Upper lobe of right lung (tissue), 1 donor: ENCODE measurements around the gene ABCC4. TPM values are rescaled to one million over a fixed set of nuclear protein-coding genes. Genes with fewer than 3 reads are reported as not detected.

ENCODE experiments used
- ATAC-seq: fragments of 200-7000 bp; cut with Tn5 transposase; one replicate; pipeline ENCODE4 v1.9.1; 2020; ENCODE audit warnings: mild to moderate bottlenecking, moderate library complexity
- DNase-seq: peaks from one replicate; pipeline ENCODE4 v3.0.0-alpha.2; 2020
- H3K27ac ChIP-seq: fragments of 200-600 bp; one replicate; pipeline ENCODE4 v1.8.0; 2022
- H3K27me3 ChIP-seq: fragments of 200-600 bp; one replicate; pipeline ENCODE4 v1.8.0; 2022; ENCODE audit warnings: mild to moderate bottlenecking
- H3K36me3 ChIP-seq: fragments of 200-600 bp; one replicate; pipeline ENCODE4 v1.8.0; 2022
- H3K4me1 ChIP-seq: fragments of 200-600 bp; one replicate; pipeline ENCODE4 v1.8.0; 2022
- H3K4me3 ChIP-seq: fragments of 200-600 bp; one replicate; pipeline ENCODE4 v1.8.0; 2022; ENCODE audit warnings: mild to moderate bottlenecking
- H3K9me3 ChIP-seq: fragments of 200-600 bp; one replicate; pipeline ENCODE4 v1.8.0; 2022
- intact Hi-C: fragments of 100-400 bp; cut with DNase I; formaldehyde crosslinking; loops from one replicate; pipeline ENCODE4 v1.11.0; 2022
- total RNA-seq: library from RNA; stranded (reverse); fragmentation: NEBNext Ultra II Directional; extraction: Animal tissue kit (Norgen Biotek cat#: 25700); gene quantifications from one replicate; pipeline ENCODE4 v1.2.1, GENCODE V29; 2021
- TF ChIP-seq, protein P1 (sequence below): fragments of 200-600 bp; IDR thresholded peaks from one replicate; pipeline ENCODE4 v1.8.0; 2022; ENCODE audit warnings: antibody characterized with exemption
- donor health status: DM: no; HTN: yes; CAD: no; lungs with severe emphysema.

ABCC4 gene
- total RNA-seq, 1 donor from 2014 or later = 28.1 TPM

DNA sequence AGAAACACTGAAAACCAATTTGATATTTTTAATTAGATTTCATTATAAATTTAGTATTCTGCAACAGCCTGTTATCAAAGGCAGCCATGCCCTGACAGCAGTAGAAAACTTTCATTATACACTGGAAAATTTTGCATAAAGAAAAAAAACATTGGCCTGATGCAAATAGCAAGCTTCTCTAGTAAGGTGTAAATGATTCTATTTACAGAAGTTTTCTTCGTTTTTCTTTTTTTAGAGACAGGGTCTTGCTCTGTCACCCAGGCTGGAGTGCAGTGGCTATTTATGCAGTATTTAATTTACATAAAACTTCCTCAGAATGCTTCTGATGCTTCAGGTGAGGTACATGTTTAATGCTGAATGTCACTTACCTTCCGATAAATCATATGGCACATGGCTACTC is 67.0 kb downstream of the ABCC4 start:
- DNase-seq = no peak
- Histone ChIP-seq H3K4me1 (peaks cover 12% of the 10 kb centered on the region), H3K36me3 (no peaks in the 10 kb centered on the region), H3K9me3 (no peaks in the 10 kb centered on the region), H3K27me3 (no peaks in the 10 kb centered on the region), H3K27ac (no peak overlapping the region), H3K4me3 (no peak overlapping the region)
- TF ChIP-seq, protein P1, sequence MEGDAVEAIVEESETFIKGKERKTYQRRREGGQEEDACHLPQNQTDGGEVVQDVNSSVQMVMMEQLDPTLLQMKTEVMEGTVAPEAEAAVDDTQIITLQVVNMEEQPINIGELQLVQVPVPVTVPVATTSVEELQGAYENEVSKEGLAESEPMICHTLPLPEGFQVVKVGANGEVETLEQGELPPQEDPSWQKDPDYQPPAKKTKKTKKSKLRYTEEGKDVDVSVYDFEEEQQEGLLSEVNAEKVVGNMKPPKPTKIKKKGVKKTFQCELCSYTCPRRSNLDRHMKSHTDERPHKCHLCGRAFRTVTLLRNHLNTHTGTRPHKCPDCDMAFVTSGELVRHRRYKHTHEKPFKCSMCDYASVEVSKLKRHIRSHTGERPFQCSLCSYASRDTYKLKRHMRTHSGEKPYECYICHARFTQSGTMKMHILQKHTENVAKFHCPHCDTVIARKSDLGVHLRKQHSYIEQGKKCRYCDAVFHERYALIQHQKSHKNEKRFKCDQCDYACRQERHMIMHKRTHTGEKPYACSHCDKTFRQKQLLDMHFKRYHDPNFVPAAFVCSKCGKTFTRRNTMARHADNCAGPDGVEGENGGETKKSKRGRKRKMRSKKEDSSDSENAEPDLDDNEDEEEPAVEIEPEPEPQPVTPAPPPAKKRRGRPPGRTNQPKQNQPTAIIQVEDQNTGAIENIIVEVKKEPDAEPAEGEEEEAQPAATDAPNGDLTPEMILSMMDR = no peak
- ATAC-seq = no peak
- intact Hi-C loops = no loop called here

DNA sequence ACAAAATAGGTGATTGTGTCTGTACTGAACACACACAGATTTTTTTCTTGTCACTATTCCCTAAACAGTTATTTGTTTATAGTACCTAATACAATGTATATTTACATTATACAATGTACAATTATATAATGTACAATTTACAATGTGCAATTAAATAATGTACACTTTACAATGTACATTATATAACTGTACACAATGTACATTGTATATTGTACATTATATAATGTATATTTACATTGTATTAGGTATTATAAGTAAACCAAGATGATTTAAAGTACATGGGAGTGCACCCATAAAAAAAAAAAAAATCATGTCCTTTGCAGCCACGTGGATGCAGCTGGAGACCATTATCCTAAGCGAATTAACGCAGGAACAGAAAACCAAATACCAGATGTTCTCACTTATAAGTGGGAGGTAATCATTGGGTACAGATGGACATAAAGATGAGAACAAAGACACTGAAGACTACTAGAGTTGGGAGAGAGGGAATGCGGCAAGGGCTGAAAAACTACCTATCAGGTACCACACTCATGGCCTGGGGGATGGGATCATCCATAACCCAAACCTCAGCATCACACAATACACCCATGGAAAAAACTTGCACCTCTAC is 68.1 kb downstream of the ABCC4 start:
- DNase-seq (no peak), ATAC-seq (no peak)
- H3K27me3 ChIP-seq = no peaks in the 10 kb centered on the region
- no peak overlapping the region for H3K27ac ChIP-seq
- H3K9me3 ChIP-seq = no peaks in the 10 kb centered on the region
- H3K4me3 ChIP-seq = no peak overlapping the region
- intact Hi-C loops = no loop called here
- no peaks in the 10 kb centered on the region for H3K36me3 ChIP-seq
- TF ChIP-seq, protein P1 = no peak
- peaks cover 12% of the 10 kb centered on the region for H3K4me1 ChIP-seq

DNA sequence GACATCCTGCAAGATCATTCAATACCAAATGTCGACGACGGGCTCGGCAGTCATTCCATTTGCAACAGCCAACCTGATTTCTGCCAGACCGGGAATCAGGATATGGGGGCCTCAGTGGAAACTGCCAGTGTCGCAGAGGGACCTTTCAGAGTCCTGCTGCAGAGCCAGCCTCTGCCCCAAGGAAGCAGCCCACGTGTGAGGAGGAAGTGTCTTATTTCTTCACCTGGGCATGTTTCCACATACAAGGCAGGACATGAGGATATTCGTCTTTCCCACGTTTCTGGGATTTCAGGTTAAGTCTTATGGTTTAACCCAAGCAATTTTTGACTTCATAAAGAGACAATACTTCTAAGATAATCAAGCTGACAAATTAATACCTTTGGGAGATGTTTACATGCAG is 69.9 kb downstream of the ABCC4 start:
- Histone ChIP-seq H3K4me1 (peaks cover 12% of the 10 kb centered on the region), H3K27me3 (no peaks in the 10 kb centered on the region), H3K36me3 (no peaks in the 10 kb centered on the region), H3K4me3 (no peak overlapping the region), H3K27ac (no peak overlapping the region), H3K9me3 (no peaks in the 10 kb centered on the region)
- TF ChIP-seq, protein P1 = no peak
- ATAC-seq = no peak
- DNase-seq = no peak
- intact Hi-C loops = no loop called here

DNA sequence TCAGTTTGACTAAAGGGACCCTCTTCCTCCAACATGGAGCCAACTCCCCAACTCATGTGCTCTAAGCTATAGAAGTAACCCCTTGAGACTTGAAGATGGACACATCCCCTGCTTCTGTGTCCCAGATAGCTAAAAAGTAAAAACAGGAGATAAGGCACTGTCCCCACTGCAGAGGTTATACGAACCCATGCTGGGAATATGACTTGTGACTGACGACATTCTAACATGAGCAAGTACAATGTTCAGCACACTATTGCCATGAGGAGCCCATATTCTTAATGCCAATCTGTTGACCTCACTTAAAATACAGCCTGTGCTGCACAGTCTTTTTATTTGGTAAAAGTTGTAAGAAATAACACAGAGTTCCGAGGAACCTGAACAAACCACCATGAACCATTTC is 71.4 kb downstream of the ABCC4 start:
- H3K9me3 ChIP-seq = no peaks in the 10 kb centered on the region
- H3K4me3 ChIP-seq = no peak overlapping the region
- ATAC-seq = no peak
- no peaks in the 10 kb centered on the region for H3K36me3 ChIP-seq
- intact Hi-C loops = no loop called here
- no peaks in the 10 kb centered on the region for H3K27me3 ChIP-seq
- DNase-seq = no peak
- TF ChIP-seq, protein P1 = no peak
- H3K4me1 ChIP-seq = peaks cover 10% of the 10 kb centered on the region
- H3K27ac ChIP-seq = no peak overlapping the region

DNA sequence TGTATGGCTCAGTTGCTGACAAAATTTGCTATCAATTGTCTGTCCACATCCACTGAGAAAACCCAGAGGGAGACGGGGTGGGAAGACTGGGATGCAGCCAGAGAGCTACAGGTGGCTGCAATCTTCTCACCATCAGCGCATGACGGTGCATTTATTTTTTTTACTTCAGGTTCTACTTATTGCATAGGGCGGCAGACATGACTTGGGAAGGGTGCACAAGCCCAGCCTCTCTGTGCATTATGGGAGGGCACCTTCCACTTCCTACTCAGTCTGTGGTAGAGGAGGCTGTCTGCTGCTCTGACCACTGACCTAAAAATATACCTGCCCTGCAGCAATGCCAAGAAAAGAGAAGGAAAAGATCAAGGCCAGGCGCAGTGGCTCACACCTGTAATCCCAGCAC is 73.1 kb downstream of the ABCC4 start:
- ATAC-seq = no peak
- intact Hi-C loops = no loop called here

More for the DNA sequence above, 73.1 kb downstream of the ABCC4 start:
- Histone ChIP-seq H3K36me3 (no peaks in the 10 kb centered on the region), H3K4me3 (no peak overlapping the region), H3K27ac (no peak overlapping the region), H3K27me3 (no peaks in the 10 kb centered on the region), H3K4me1 (peaks cover 9% of the 10 kb centered on the region), H3K9me3 (no peaks in the 10 kb centered on the region)
- TF ChIP-seq, protein P1 = no peak
- no peak for DNase-seq
